Activated CD8-positive, alpha-beta memory T cell treated with anti-CD3 and anti-CD28 coated beads, Interleukin-2, amount 50 U/mL, for 48 hours (primary cell): ENCODE measurements around the gene ARL15.

Experiments
- DNase-seq: peaks from one replicate; pipeline ENCODE4 v3.0.0-alpha.2; 2020

Gene ARL15

GRCh38 chr5:53927668-53928247, 382.6 kb downstream of the ARL15 start:
- DNase-seq: no peak

GRCh38 chr5:53926026-53926425, 384.3 kb downstream of the ARL15 start:
- no peak for DNase-seq

DNA sequence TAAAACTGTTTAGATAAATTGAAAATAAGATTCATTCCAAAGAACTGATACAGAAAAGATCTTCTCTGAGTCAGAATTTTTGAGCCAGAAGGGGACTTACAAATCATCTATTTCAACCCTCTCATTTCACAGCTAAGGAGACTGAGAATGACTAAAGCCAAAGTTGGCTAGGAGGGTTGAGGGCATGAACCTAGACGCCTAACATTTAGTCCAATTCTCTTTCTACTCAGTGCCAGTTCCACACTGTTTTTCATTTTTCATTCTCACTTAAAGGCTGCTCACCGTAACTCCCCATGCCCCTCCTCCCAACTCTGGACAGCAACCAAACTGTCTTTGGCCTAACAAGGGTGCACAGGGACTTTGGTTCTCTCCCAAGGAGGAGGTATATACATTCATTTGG, 386.0 kb downstream of the ARL15 start:
- DNase-seq: no peak

- no peak for DNase-seq
Observed at GRCh38 chr5:53923961-53924360, 386.4 kb downstream of the ARL15 start.

DNA sequence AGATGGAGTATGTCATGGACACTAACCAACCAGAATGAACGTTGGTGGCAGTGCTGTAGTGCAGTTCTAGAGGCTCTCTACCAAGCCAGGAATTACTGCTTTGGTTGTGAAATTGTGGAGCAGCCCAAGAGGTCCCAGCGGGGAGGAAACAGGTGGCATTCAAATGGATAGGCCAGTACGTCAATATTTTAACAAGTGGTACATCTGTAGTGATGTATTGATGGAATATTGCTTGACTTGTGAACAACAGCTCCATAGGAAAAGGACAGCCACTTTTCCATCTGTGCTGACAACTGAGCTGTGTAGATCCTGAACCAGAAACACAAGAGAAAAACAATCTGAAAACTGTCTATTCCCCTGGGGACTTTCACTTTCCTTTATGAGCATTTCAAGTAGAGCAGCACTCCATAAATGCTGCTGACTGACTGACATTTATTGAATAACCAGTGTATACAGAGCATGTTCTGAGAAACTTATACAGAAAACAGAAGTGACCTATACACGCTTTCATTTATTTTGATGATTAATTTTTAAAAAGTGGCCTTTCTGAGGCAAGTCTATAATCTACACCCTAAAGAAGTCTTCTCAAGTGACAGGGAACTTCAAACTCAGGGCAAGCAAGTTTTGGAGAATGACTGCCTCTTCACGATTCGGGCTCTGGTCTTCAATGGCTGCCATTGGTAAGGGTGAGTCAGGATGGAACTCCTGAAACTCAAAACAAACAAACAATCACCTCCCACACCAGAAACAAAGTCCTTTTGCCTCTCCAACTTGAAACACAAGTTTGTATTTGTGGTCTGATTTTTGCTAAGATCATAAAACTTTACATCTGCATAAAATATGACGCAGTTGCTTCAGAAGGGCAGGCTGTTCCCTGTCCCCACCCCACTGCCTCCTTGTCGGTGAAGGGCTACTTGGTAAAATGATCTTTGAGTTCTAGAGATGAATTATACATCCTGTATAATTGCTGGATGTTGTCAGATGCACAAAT, 387.6 kb downstream of the ARL15 start:
- no peak for DNase-seq

- DNase-seq: no peak
Observed at GRCh38 chr5:53917826-53918225, 392.5 kb downstream of the ARL15 start.

DNA sequence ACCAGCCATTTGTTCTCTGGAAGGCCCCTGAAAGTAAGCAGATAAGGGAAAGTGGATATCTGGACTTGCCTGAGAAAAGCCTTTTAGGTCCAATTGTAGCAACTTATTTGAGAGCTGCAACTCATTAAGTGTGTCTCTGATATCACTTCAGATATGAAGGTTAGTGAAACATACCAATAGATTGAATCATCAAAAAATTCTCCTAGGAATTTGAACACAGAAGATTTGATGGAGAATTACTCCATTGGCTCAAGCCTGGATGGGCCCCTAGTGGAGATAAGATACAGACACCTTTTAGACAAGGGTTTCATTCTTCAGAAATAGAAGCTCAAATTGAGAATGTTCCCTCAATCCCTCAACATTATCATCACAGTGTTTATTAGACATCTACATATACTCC, 393.3 kb downstream of the ARL15 start:
- no peak for DNase-seq

- DNase-seq: no peak
Observed at GRCh38 chr5:53915120-53915519, 395.3 kb downstream of the ARL15 start.

GRCh38 chr5:53913941-53914340, 396.4 kb downstream of the ARL15 start:
- DNase-seq: no peak

- DNase-seq: no peak
Observed at GRCh38 chr5:53908757-53909156, 401.6 kb downstream of the ARL15 start.

- no peak for DNase-seq
Observed at GRCh38 chr5:53907827-53908226, 402.5 kb downstream of the ARL15 start.

DNA sequence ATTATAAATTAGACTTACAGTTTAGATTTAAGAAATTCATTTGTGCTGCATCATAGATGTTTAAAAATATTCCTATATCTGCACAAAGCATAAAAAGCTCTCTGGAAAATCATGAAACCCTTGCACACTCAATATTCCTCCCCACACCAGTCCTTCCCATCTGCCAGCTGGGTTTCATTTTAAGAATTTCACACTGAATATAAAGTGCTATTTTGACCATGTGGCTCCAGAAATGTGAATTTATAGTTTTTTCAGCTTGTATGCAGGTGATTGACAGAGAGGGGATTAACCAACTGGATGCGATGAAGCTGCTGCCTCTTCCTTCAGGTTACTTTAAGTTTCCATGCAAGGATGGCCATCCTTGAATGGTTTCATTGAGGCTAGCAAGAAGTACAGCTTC, 403.6 kb downstream of the ARL15 start:
- DNase-seq: no peak

GRCh38 chr5:53902296-53902907, 408.0 kb downstream of the ARL15 start:
- DNase-seq: no peak

GRCh38 chr5:53900677-53901076, 409.7 kb downstream of the ARL15 start:
- DNase-seq: no peak

GRCh38 chr5:53895091-53895683, 415.2 kb downstream of the ARL15 start:
- no peak for DNase-seq

DNA sequence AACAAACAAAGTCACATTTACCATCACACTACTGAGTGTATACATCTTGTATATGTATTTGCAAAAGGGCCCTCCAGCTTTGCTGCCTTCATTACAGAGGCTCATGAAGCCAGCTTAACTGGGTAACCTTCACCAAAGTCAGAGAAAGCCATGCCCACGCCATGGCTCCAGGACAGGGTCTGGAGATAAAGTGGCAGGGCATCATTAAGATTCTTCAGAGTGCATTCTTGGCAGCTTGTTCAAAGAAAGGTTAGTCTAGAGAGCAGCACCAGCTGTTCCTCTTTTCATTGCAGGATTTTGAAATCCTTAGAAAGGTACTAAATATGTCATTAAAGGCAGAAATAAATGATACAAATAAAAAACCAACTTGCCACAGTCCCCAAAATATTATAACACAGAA, 416.7 kb downstream of the ARL15 start:
- DNase-seq: no peak

GRCh38 chr5:53892224-53892623, 418.1 kb downstream of the ARL15 start:
- no peak for DNase-seq

DNA sequence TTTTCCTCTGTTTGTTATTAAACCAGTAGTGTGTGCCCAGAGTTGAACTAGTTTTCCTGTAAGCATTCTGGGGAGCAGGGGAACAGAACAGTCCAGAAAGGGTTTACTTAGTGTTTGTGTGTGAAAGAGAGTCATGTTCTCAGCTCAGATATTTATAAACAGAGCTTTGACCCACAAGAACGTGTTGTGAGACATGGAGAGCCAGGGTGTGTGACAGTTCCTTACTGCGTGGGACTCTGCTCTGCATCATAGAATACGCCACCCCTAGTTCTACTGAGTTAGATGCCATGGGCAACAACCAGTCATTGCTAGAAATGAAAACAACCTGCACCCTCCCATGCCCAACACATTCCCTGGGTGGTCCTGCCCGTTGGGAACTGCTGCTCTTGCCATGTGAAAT, 419.2 kb downstream of the ARL15 start:
- no peak for DNase-seq

DNA sequence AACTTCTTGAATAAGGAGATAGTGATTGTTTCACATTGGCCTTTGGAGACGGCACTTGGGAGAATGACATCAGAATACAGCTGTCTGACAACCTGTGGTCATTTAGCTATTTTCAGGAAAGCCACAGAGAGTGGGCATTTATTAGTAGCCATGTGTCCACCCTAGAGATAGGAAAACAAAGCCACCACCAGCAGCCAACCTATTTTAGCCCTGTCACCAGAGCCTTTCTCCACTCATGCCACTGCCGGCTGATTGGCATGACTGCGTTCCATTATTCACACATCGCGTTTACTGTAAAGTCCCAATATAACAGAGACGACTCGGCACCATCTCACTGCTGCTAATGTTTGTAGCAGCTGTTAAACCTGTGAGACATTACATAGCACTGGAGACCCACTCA, 419.9 kb downstream of the ARL15 start:
- no peak for DNase-seq

GRCh38 chr5:53884844-53885243, 425.5 kb downstream of the ARL15 start:
- no peak for DNase-seq

- no peak for DNase-seq
Observed at GRCh38 chr5:53884417-53884816, 426.0 kb downstream of the ARL15 start.

- DNase-seq: no peak
Observed at GRCh38 chr5:53882676-53883031, 427.7 kb downstream of the ARL15 start.

GRCh38 chr5:53882006-53882675, 428.2 kb downstream of the ARL15 start:
- no peak for DNase-seq
